Stimulated activated CD4-positive, alpha-beta T cell treated with anti-CD3 and anti-CD28 coated beads, Interleukin-4, amount 100 ng/mL, for 1 hour (primary cell): ENCODE data around the gene TMOD3.
"Not testable (repeated sequence)": the region's sequence is repeated elsewhere in the genome, so short reads cannot be mapped to it uniquely, and the experiment has no call there.

Experiments used
- DNase-seq: peaks from one replicate; pipeline ENCODE4 v3.0.0-alpha.2; 2020

TMOD3 gene

GRCh38 chr15:51829376-51830275, at the start of gene TMOD3:
Gene TMOD3 (plus strand): TSS chr15:51829653. CDS start chr15:51862885, 33,232 bp downstream.
- DNase-seq = peak; percentile 91

DNA sequence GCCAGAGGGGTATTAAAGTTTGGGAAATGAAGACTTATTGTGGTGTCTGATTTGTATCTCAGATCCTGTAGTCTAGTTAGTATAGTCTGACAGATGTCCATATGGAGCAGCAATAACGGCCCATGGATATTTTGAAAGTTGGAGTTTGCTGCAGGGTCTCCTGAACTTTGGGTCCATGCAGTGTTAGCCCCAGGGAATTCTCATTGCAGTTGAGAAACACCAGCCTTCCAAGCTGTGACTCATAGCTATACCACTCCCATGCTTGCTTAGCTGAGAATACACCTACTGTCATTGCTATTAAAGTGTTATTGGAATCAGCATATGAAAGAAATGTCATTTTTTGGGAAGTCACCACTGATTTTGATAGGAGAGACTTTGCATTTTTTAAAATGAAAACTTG, 48.8 kb upstream of the TMOD3 start:
- DNase-seq = no peak

DNA sequence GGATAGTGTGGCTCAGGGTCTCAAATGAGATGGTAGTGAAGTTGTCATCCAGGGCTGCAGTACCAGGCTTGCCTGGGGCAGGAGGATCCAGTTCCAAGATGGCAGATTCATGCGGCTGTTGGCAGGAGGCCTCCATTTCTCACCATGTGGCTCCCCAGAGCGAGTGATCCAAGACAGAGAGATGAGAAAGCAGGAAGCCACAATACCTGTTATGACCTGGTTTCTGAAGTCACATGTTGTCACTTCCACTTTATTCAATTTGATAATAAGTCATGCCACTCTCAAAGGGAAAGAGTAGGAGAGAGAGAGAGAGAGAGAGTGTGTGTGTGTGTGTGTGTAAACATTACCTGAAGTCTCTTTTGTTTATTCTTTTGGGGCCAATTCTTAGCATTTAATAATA, 47.9 kb upstream of the TMOD3 start:
- DNase-seq = no peak

DNA sequence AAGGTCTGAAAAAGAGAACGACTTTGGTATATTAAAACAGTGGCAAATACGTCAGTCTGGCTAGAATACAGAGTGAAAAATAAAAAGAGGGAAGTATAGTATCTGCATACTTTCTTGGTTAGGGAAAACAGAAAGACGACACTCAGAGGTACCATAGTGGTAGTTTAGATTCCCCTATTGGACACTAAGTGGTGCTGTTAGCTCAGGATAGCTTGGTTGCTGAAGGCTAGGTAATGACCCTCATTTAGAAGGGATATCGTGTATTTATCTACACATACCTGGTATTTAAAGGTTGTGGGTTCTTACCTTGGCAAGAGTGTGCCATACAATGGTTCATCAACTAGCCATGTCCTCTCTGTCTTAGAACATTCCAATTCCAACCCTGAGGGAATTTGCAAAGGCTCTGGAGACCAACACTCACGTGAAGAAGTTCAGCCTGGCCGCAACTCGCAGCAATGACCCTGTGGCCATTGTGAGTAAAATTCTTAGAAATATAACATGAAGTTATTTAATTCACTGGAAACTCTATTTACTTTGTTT, 47.0 kb upstream of the TMOD3 start:
- no peak for DNase-seq

GRCh38 chr15:51783967-51784366, 45.5 kb upstream of the TMOD3 start:
- no peak for DNase-seq

- DNase-seq = not testable (repeated sequence)
Measured at GRCh38 chr15:51787130-51787529, 42.3 kb upstream of the TMOD3 start.

DNA sequence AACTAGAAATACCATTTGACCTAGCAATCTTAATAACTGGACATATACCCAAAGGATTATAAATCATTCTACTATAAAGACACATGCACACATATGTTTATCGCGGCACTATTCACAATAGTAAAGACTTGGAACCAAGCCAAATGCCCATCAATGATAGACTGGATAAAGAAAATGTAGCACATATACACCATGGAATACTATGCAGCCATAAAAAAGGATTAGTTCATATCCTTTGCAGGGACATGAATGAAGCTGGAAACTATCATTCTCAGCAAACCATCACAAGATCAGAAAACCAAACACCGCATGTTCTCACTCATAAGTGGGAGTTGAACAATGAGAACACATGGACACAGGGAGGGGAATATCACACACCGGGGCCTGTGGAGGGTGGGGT, 37.0 kb upstream of the TMOD3 start:
- not testable (repeated sequence) for DNase-seq

- no peak for DNase-seq
Measured at GRCh38 chr15:51793521-51794305, 35.7 kb upstream of the TMOD3 start.

- DNase-seq = no peak
Measured at GRCh38 chr15:51796847-51797401, 32.5 kb upstream of the TMOD3 start.

DNA sequence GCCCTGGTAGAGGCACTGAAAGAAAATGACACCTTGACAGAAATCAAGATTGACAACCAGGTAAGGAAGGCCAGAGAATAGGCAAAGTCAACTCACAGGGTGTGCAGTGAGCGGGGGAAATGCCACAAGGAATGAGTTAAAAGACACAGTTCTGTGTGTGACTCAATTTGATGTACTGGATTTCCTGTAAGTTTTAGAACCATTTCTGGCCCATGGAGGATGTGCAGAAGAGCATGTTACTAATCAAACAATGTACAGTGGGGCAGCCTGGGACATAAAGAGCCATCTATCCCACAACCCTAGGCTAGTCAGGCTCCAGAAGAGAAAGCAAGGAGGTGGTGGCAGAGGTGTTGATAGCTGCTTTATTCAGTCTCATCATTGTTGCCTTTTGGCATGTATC, 31.2 kb upstream of the TMOD3 start:
- no peak for DNase-seq

- no peak for DNase-seq
Measured at GRCh38 chr15:51799282-51800252, 29.9 kb upstream of the TMOD3 start.

DNA sequence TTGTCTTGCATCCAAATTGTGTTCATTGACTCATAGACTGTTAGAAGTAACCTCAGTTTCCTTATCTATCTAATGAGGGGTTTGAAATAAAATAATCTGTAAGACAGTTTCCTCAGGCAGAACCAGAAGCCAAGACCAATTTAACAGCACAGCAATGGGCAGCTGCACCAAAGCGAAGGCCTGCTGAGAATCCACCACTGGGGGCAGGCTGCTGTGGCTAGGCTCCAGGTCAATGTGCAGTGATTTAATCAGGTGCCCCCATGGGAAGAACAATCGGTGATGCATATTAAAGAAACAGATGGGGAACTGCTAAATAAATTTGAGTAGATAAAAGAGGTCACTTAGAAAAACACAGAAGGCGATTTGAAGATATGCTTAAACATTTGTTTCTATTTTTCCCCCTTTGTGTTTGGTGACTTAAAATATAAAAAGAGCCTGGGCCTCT, 28.0 kb upstream of the TMOD3 start:
- DNase-seq = no peak

DNA sequence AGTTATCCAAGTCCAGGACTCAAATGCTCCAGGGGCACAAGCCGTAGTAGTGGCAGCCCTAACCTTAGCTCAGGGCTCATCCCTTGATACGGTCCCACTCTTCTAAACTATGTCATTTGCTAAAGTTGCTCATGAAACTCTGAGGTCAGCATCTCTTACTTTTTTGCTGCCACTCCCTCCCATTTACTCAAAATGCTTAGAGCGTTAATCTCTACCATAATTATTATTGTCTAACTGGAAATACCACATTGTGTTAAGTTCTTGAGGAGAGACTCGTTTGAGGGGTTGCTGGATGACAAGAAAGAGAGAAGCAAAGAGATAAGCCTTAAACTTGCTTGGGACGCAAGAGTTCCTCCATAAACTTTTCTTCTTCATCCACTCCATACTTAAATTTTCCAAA, 26.9 kb upstream of the TMOD3 start:
- DNase-seq = no peak

DNA sequence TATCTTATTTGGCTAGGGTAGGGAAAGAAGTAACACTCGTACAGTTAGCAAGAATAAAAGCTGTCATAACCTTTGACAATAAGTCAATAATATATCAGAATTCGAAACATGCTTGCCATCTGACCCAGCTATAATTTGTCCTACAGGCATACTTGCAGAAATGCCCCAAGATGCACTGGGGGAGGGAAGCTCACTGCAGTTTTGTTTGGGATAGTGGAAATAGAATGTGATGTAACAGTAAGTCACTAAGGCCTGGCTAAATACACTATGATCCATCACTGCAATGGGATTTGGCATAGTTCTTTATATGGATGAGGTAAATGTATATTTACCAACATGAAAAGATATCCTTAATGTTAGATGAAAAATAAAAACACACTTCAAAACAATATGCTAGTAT, 25.5 kb upstream of the TMOD3 start:
- DNase-seq = no peak

GRCh38 chr15:51806123-51806522, 23.3 kb upstream of the TMOD3 start:
- no peak for DNase-seq

- no peak for DNase-seq
Measured at GRCh38 chr15:51809457-51809856, 20.0 kb upstream of the TMOD3 start.

DNA sequence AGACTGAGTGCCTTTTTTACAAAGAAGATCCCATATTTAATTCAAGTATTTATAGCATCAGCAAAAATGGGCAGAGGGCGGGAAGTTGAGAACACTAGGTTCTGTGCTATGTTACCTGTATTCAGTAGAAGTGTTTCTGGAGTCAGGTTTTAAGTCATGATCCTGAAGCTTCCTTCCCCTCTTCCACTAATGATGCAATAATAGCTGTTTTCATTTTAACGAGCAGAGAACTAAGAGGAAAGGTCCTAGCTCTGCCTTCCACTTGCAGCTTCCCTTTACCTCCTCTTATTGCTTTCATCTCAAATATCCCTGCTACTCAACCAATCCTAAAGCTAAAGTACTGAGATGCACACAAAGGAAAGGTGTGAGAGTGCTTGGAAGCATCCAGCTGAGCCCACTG, 16.9 kb upstream of the TMOD3 start:
- DNase-seq = no peak

- no peak for DNase-seq
Measured at GRCh38 chr15:51814606-51815005, 14.8 kb upstream of the TMOD3 start.

GRCh38 chr15:51816611-51817010, 12.8 kb upstream of the TMOD3 start:
- DNase-seq = no peak

DNA sequence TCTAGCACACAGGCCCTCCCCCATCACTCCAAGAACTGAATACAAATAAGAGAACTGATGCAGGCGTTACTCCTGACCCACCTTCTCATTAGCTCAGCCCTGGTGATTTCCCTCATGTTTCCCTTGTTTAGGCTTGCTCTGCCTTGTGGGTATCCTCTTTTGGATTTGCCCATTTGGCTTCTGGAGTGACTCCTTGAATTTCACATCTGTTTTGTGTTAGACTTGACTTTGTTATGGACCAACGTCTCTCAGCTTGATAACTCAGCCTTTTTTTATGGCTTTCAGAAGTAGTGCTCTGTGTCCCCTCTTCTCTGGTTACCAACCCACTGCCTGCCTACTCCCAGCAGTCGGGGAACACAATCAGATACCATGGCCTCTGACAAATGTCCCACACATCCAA, 11.3 kb upstream of the TMOD3 start:
- no peak for DNase-seq

- no peak for DNase-seq
Measured at GRCh38 chr15:51825698-51826097, 3.8 kb upstream of the TMOD3 start.
